HG02763 (cell line): ENCODE data around the gene EID2.

Experiments
- ATAC-seq: cut with Tn5 transposase; IDR thresholded peaks from one replicate; pipeline ENCODE4 v1.9.1; 2021; ENCODE audit warnings: mild to moderate bottlenecking, moderate library complexity; ENCODE audit not compliant: unreplicated experiment

The EID2 gene

GRCh38 chr19:39506598-39506943, 33.4 kb downstream of the EID2 start:
- ATAC-seq = no peak

- no peak for ATAC-seq
Observed at GRCh38 chr19:39502640-39503417, 37.1 kb downstream of the EID2 start.

GRCh38 chr19:39501340-39501739, 38.6 kb downstream of the EID2 start:
- no peak for ATAC-seq

- no peak for ATAC-seq
Observed at GRCh38 chr19:39500543-39500942, 39.4 kb downstream of the EID2 start.

GRCh38 chr19:39499932-39500331, 40.0 kb downstream of the EID2 start:
- ATAC-seq = no peak

GRCh38 chr19:39498798-39499642, 40.9 kb downstream of the EID2 start, which contains the start of gene DLL3:
DLL3 (plus strand) TSS chr19:39498947; CDS start chr19:39498975, 28 bp downstream.
- no peak for ATAC-seq

- ATAC-seq = no peak
Observed at GRCh38 chr19:39497996-39498797, 41.8 kb downstream of the EID2 start.

- no peak for ATAC-seq
Observed at GRCh38 chr19:39497701-39497995, 42.3 kb downstream of the EID2 start.

- ATAC-seq = no peak
Observed at GRCh38 chr19:39496063-39496462, 43.9 kb downstream of the EID2 start.

GRCh38 chr19:39494661-39495060, 45.3 kb downstream of the EID2 start:
- ATAC-seq = no peak

- no peak for ATAC-seq
Observed at GRCh38 chr19:39492788-39493187, 47.2 kb downstream of the EID2 start.

GRCh38 chr19:39492225-39492624, 47.7 kb downstream of the EID2 start:
- ATAC-seq = no peak

- ATAC-seq = no peak
Observed at GRCh38 chr19:39489756-39490155, 50.2 kb downstream of the EID2 start.
